HG03139 (cell line): Measurements from ENCODE around the gene LETMD1.
"Not testable (repeated sequence)": the region's sequence is repeated elsewhere in the genome, so short reads cannot be mapped to it uniquely, and the experiment has no call there.

ENCODE experiments used
- ATAC-seq: cut with Tn5 transposase; IDR thresholded peaks from one replicate; pipeline ENCODE4 v1.9.1; 2021; ENCODE audit not compliant: unreplicated experiment

LETMD1 gene

GRCh38 chr12:51047655-51048540 lies at the start of gene LETMD1:
LETMD1 (plus strand) TSS chr12:51048327; CDS start chr12:51048357, 30 bp downstream.
- peak; percentile 96 for ATAC-seq

- ATAC-seq = no peak
These were observed 49.0 kb upstream of the LETMD1 start for GRCh38 chr12:50999093-50999492.

GRCh38 chr12:51000245-51000644 lies 47.9 kb upstream of the LETMD1 start:
- no peak for ATAC-seq

- no peak for ATAC-seq
These were observed 46.3 kb upstream of the LETMD1 start for GRCh38 chr12:51001799-51002198.

GRCh38 chr12:51004504-51004903 lies 43.6 kb upstream of the LETMD1 start:
- no peak for ATAC-seq

- ATAC-seq = no peak
These were observed 43.1 kb upstream of the LETMD1 start for GRCh38 chr12:51005030-51005429.

- no peak for ATAC-seq
These were observed 42.5 kb upstream of the LETMD1 start for GRCh38 chr12:51005671-51006070.

GRCh38 chr12:51008329-51009055 lies 39.6 kb upstream of the LETMD1 start:
- ATAC-seq = no peak

GRCh38 chr12:51009056-51009440 lies 39.1 kb upstream of the LETMD1 start:
- no peak for ATAC-seq

GRCh38 chr12:51011955-51012354 lies 36.2 kb upstream of the LETMD1 start:
- no peak for ATAC-seq

GRCh38 chr12:51012570-51013236 lies 35.4 kb upstream of the LETMD1 start:
- ATAC-seq = no peak

GRCh38 chr12:51013441-51013840 lies 34.7 kb upstream of the LETMD1 start:
- no peak for ATAC-seq

GRCh38 chr12:51014467-51014866 lies 33.7 kb upstream of the LETMD1 start:
- ATAC-seq = not testable (repeated sequence)

- no peak for ATAC-seq
These were observed 30.7 kb upstream of the LETMD1 start for GRCh38 chr12:51017452-51017851.

GRCh38 chr12:51018956-51019355 lies 29.2 kb upstream of the LETMD1 start:
- ATAC-seq = no peak

GRCh38 chr12:51019927-51020326 lies 28.2 kb upstream of the LETMD1 start:
- no peak for ATAC-seq

GRCh38 chr12:51020448-51021182 lies 27.5 kb upstream of the LETMD1 start:
- no peak for ATAC-seq

- ATAC-seq = no peak
These were observed 26.4 kb upstream of the LETMD1 start for GRCh38 chr12:51021694-51022093.

- no peak for ATAC-seq
These were observed 24.3 kb upstream of the LETMD1 start for GRCh38 chr12:51023625-51024382.

GRCh38 chr12:51025338-51025835 lies 22.7 kb upstream of the LETMD1 start:
- no peak for ATAC-seq
